KOPT-K1 (cell line): ENCODE measurements around the gene PLAU.

Experiments
- H3K27ac ChIP-seq: fragments of 200-600 bp; sonication (generic); 2 replicates; pipeline ENCODE4 v1.5.1; 2016; ENCODE audit warnings: antibody characterized with exemption, mild to moderate bottlenecking, low read depth, low read length; ENCODE audit not compliant: poor library complexity, severe bottlenecking
- H3K36me3 ChIP-seq: fragments of 200-600 bp; sonication (generic); 2 replicates; pipeline ENCODE4 v1.5.1; 2017; ENCODE audit warnings: antibody characterized with exemption, mild to moderate bottlenecking, low read length, moderate library complexity; ENCODE audit not compliant: insufficient read depth
- H3K9me3 ChIP-seq: fragments of 200-600 bp; sonication (generic); 2 replicates; pipeline ENCODE4 v1.5.1; 2017; ENCODE audit warnings: antibody characterized with exemption, low read length, mild to moderate bottlenecking; ENCODE audit not compliant: insufficient read depth, poor library complexity, severe bottlenecking

PLAU gene

DNA sequence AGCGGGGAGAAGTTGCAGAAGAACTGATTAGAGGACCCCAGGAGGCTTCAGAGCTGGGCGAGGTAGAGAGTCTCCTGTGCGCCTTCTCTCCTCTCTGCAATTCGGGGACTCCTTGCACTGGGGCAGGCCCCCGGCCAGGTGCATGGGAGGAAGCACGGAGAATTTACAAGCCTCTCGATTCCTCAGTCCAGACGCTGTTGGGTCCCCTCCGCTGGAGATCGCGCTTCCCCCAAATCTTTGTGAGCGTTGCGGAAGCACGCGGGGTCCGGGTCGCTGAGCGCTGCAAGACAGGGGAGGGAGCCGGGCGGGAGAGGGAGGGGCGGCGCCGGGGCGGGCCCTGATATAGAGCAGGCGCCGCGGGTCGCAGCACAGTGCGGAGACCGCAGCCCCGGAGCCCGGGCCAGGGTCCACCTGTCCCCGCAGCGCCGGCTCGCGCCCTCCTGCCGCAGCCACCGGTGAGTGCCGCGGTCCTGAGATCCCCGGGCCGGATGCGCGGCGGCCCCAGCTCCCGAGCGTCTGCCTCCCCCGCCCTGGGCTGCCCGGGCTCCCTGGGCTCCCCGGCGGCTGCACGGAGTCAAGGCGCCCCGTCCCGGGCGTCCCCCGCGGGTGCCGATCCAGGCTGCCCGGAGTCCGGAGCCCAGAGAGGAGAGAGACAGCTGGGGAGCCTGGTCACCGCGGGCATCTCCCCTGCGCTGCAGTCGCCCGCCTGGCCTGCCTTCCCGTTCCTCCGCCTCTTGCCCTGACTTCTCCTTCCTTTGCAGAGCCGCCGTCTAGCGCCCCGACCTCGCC lies at the start of gene PLAU:
PLAU (plus strand) TSS at position 369 of the 789 bp plus-strand sequence. CDS start 424 bp downstream, outside the sequence.
- no peak within 1 kb of the TSS for H3K27ac ChIP-seq
- H3K36me3 ChIP-seq: no peaks in the 10 kb centered on the region
- H3K9me3 ChIP-seq: no peaks in the 10 kb centered on the region

- no peak overlapping the region for H3K27ac ChIP-seq
- peaks cover 77% of the 10 kb centered on the region for H3K36me3 ChIP-seq
- H3K9me3 ChIP-seq: no peaks in the 10 kb centered on the region
Measured at GRCh38 chr10:73862011-73862410, 48.9 kb upstream of the PLAU start.

GRCh38 chr10:73863039-73863817 lies 47.7 kb upstream of the PLAU start:
- Histone ChIP-seq H3K36me3 (peaks cover 77% of the 10 kb centered on the region), H3K9me3 (no peaks in the 10 kb centered on the region), H3K27ac (peak overlapping the region; percentile 9)

DNA sequence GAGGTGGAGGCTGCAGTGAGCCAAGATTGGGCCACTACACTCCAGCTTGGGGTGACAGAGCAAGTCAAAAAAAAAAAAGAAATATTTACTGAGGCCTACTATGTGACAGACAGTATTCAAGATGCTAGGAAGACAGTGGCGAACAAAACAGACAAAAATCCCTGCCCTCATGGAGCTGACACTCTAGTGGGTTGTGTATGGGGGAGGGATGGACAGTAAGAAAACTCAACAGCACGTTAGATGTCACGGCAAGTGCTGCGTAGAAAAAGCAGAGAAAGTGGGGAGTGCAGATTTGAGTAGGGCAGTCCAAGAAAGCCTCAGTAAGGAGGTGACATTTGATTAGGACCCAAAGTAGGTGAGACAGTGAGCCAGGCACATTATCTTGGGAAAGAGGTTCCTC lies 46.7 kb upstream of the PLAU start:
- H3K36me3 ChIP-seq: peaks cover 77% of the 10 kb centered on the region
- peak overlapping the region; percentile 21 for H3K27ac ChIP-seq
- no peaks in the 10 kb centered on the region for H3K9me3 ChIP-seq

- Histone ChIP-seq H3K36me3 (peaks cover 77% of the 10 kb centered on the region), H3K27ac (peak overlapping the region; percentile 96), H3K9me3 (no peaks in the 10 kb centered on the region)
Measured at GRCh38 chr10:73865107-73865458, 45.8 kb upstream of the PLAU start.

GRCh38 chr10:73865459-73866442 lies 45.2 kb upstream of the PLAU start:
- Histone ChIP-seq H3K36me3 (peaks cover 77% of the 10 kb centered on the region), H3K9me3 (no peaks in the 10 kb centered on the region), H3K27ac (peak overlapping the region; percentile 96)

GRCh38 chr10:73866621-73867020 lies 44.3 kb upstream of the PLAU start:
- Histone ChIP-seq H3K27ac (peak overlapping the region; percentile 96), H3K36me3 (peaks cover 79% of the 10 kb centered on the region), H3K9me3 (no peaks in the 10 kb centered on the region)

- Histone ChIP-seq H3K27ac (peak overlapping the region; percentile 96), H3K36me3 (peaks cover 79% of the 10 kb centered on the region), H3K9me3 (no peaks in the 10 kb centered on the region)
Measured at GRCh38 chr10:73867126-73867807, 43.7 kb upstream of the PLAU start.

DNA sequence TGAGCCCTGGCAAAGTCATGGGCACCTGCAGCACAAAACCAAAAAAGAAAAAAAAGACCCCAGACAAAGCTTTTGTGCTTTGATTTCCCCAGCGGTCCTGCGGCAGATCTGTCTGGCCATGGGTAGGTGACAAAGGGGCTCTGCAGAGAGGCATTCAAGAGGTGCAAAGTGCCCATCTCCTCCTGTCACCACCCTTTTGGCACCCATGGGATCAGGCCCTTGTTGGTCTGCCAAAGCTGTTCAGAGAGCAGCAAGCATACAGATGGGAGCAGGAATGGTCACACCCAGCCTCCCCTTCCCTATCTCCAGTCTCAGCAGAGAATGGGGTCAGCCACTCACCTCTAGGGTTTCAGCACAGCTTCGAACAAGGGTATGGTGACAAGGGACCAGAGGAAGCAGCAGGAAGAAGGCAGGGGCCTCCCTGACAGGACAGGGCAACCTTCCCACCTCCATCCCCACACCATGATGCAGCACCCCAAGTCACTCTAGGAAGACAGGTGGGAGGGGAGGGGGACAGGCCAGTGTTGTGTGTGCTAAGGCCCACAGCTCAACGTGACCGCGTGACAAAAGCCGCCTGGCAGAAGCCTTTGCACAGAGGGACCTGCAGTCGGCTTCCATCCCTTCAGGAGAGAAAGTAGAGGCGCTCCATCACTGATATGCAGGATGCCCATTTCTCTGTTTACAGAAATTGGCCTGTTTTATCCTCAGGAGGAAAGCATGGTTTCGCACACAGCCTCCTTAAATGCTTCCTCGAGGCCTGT lies 42.9 kb upstream of the PLAU start:
- Histone ChIP-seq H3K27ac (peak overlapping the region; percentile 96), H3K36me3 (peaks cover 80% of the 10 kb centered on the region), H3K9me3 (no peaks in the 10 kb centered on the region)

DNA sequence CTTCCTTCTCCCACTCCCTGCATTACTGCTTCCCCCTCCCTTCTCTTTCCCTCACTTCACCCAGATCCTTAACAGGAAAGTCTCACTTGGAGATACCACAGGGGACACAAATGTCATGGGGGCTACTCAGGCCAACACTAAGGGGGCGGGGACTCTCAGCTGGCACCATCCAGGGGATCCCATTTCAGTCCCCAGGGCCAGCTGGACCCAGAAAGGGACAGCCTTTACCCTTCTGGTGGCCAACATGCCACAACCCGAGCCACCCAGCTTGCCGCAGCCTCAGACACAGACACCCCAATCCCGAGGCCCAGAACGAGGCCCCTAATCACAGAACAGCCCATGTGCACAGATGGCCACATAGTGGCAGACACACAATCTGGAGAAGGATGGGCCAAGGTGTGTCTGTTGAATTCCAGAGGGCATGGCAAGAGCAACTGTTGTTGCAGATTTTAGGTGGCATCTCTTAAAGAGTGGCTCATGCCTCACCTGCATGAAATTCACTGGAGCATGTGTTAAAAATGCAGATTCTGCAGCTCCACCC lies 42.2 kb upstream of the PLAU start:
- Histone ChIP-seq H3K36me3 (peaks cover 73% of the 10 kb centered on the region), H3K27ac (no peak overlapping the region), H3K9me3 (no peaks in the 10 kb centered on the region)

DNA sequence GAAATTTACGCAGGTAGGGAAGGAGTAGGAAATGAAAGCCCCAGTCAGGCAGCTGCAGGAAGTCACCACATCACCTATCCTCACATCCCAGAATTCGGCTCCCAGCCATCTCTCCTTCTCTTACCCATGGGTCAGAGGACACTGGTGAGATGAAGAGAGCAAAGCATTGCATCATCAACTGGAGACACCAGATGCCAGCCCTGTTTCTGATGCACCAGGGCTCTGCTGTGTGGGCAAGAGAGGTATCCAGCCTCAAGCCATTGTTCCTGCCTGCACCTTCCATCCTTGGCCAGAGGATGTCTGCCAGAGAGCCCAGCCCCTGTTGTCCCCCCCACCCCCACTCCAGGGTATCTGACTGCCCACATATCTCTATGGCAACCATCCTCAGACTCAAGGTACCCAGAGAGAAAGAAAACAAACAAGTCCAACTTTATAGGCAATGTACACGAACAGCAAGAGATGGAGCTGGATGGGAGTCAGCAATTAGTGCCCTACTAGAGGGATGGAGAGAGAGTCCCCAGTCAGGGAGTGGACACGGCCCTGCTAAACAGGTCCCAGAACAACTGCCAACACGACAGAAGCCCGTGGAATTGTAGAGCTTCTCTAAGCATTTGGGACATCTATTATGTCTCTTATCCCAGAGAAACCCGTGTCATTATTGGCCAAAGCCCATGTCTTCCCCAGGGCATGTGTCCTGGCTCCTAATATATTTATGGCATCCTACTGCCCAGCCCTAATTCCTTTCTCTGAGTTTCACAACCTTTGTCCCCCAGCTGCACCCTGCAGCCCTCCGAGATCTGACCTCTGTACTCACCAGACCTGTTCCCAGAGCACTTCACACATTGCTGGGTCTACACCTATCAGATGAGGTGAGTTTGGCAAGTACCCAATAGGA lies 39.4 kb upstream of the PLAU start:
- H3K27ac ChIP-seq: no peak overlapping the region
- H3K36me3 ChIP-seq: peaks cover 61% of the 10 kb centered on the region
- no peaks in the 10 kb centered on the region for H3K9me3 ChIP-seq

DNA sequence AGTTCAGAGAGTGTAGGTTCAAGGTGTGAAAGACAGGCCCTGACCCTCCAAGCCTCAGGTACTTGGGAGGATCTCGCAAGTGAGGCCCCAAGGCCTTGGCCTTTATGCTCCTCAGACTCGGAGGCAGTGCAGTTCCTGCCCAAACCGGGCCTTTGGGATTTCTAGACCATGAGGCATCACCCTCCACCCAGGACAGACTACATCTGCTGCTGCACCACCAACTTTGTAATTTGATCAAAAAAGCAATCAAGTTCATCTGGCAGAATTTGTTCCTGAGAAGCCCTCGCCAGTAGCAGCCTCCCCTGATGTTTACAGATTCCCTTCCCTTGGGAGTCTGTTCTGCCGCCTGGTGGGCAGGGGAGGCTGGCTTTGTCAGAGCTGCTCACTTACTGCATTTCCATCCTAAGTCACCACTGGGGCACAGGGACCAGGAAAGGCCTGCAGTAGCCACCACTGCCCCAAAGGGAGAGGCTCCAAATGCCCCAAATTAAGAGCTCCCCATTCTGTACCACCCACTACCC lies 38.7 kb upstream of the PLAU start:
- no peak overlapping the region for H3K27ac ChIP-seq
- H3K36me3 ChIP-seq: peaks cover 57% of the 10 kb centered on the region
- no peaks in the 10 kb centered on the region for H3K9me3 ChIP-seq
